Ovary (tissue), 9 donors: ENCODE results near the gene HOXA1. TPM values are rescaled to one million over a fixed set of nuclear protein-coding genes. Genes with fewer than 3 reads are reported as not detected.

Experiments used
- DNase-seq, 5 donors: peaks; one replicate each; pipeline ENCODE4 v3.0.0-alpha.2; 2019 to 2020
- H3K27ac ChIP-seq, 2 donors: fragments of 200-600 bp; one replicate each; pipeline versions ENCODE4 v1.5.1 to v1.8.0; 2019 to 2022
- H3K27me3 ChIP-seq: fragments of 200-600 bp; one replicate; pipeline ENCODE4 v1.8.0; 2022
- H3K36me3 ChIP-seq: fragments of 200-600 bp; sonication (generic); one replicate; pipeline ENCODE4 v1.5.1; 2019
- H3K4me1 ChIP-seq: one replicate; pipeline ENCODE4 v1.8.1; 2013; ENCODE audit warnings: mild to moderate bottlenecking, moderate library complexity; ENCODE audit not compliant: insufficient read depth
- H3K4me3 ChIP-seq: fragments of 200-600 bp; sonication (generic); one replicate; pipeline ENCODE4 v1.5.1; 2017
- H3K9me3 ChIP-seq, 2 donors: fragments of 200-600 bp in 1 of 2; sonication (generic) in 1 of 2; one replicate each; pipeline versions ENCODE4 v1.5.1 to v1.8.1; 2013 to 2019; ENCODE audit warnings: mild to moderate bottlenecking in 1 of 2, moderate library complexity in 1 of 2
- EP300 ChIP-seq: sonication (generic); formaldehyde crosslinking; IDR thresholded peaks from one replicate; pipeline ENCODE4 v1.6.1; 2017; ENCODE audit warnings: antibody characterized with exemption
- POLR2A ChIP-seq: fragments of 450-650 bp; IDR thresholded peaks from one replicate; pipeline ENCODE4 v1.6.1; 2017; ENCODE audit warnings: antibody characterized with exemption, mild to moderate bottlenecking, moderate library complexity
- whole genome bisulfite sequencing, 3 donors: extraction: QIAGEN DNeasy Blood & Tissue Kit in 1 of 3; methylation state at CpG; one replicate each; pipeline versions ENCODE4 v1.1.5 to v1.1.7; 2013 to 2017; 5-methylcytosine and 5-hydroxymethylcytosine counted together
- intact Hi-C, 4 donors: fragments of 100-400 bp; cut with DNase I; formaldehyde crosslinking; loops; one replicate each; pipeline versions ENCODE4 v1.11.0 to v1.15.1; 2022 to 2023
- polyA plus RNA-seq, 2 donors: library from polyadenylated mRNA; stranded (reverse); fragments of 200-250 nt in 1 of 2; fragments of 350-450 nt in 1 of 2; fragmentation: Illumina TruSeq in 1 of 2; extraction: RNeasy Lipid Tissue Mini Kit (QIAGEN cat#74804) in 1 of 2; gene quantifications; one replicate each; pipeline ENCODE4 v1.2.3, GENCODE V29; 2013 to 2014
- total RNA-seq, 7 donors: library from RNA; depleted of rRNA in 2 of 7; stranded (reverse); fragments of >200 nt in 2 of 7; fragmentation: NEBNext Ultra II Directional in 3 of 7; extraction: Animal tissue kit (Norgen Biotek cat#: 25700) in 3 of 7; gene quantifications; one replicate each; pipeline versions ENCODE4 v1.1.0 to v1.2.4, GENCODE V29; 2016 to 2023
- TF ChIP-seq, protein P1 (sequence below), 3 donors: fragments of 450-650 bp in 2 of 3; fragments of 200-600 bp in 1 of 3; IDR thresholded peaks; one replicate each; pipeline versions ENCODE4 v1.5.1 to v1.8.0; 2016 to 2022; ENCODE audit warnings: antibody characterized with exemption in 3 of 3, mild to moderate bottlenecking in 1 of 3
- donor health status: DM: no; HTN: no; CAD: no; lungs with moderate emphysema.
- donor health status: DM: no; HTN: no; CAD: no.
- donor health status: Bipolar disorder and iron deficiency.
- donor health status: DM: yes; HTN: yes; CAD: no.
- donor health status: DM: no; HTN: no; CAD: no.
- donor health status: DM: yes; HTN: yes; CAD: no.

Gene HOXA1
- total and polyA plus RNA-seq, 9 donors: 0.23 to 1.5 (median 0.62) TPM

- H3K9me3 ChIP-seq: no peaks in the 10 kb centered on the region
- 36 to 70% (median 42%) methylated on average over 1 of the region's 1 CpG for WGBS, 3 donors
- DNase-seq: no peak
- intact Hi-C loops: no loop called here
- H3K36me3 ChIP-seq: no peaks in the 10 kb centered on the region
- no peak overlapping the region for H3K4me3 ChIP-seq
- peaks cover 4% of the 10 kb centered on the region for H3K4me1 ChIP-seq
- H3K27me3 ChIP-seq: peaks cover 2% of the 10 kb centered on the region
- no peak overlapping the region for H3K27ac ChIP-seq
- TF ChIP-seq EP300 (no peak), POLR2A (no peak)
- TF ChIP-seq, protein P1, sequence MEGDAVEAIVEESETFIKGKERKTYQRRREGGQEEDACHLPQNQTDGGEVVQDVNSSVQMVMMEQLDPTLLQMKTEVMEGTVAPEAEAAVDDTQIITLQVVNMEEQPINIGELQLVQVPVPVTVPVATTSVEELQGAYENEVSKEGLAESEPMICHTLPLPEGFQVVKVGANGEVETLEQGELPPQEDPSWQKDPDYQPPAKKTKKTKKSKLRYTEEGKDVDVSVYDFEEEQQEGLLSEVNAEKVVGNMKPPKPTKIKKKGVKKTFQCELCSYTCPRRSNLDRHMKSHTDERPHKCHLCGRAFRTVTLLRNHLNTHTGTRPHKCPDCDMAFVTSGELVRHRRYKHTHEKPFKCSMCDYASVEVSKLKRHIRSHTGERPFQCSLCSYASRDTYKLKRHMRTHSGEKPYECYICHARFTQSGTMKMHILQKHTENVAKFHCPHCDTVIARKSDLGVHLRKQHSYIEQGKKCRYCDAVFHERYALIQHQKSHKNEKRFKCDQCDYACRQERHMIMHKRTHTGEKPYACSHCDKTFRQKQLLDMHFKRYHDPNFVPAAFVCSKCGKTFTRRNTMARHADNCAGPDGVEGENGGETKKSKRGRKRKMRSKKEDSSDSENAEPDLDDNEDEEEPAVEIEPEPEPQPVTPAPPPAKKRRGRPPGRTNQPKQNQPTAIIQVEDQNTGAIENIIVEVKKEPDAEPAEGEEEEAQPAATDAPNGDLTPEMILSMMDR (IDR thresholded peaks at IDR 0.05): no peak
These were observed 3.0 kb downstream of the HOXA1 start for GRCh38 chr7:27092819-27093110.

DNA sequence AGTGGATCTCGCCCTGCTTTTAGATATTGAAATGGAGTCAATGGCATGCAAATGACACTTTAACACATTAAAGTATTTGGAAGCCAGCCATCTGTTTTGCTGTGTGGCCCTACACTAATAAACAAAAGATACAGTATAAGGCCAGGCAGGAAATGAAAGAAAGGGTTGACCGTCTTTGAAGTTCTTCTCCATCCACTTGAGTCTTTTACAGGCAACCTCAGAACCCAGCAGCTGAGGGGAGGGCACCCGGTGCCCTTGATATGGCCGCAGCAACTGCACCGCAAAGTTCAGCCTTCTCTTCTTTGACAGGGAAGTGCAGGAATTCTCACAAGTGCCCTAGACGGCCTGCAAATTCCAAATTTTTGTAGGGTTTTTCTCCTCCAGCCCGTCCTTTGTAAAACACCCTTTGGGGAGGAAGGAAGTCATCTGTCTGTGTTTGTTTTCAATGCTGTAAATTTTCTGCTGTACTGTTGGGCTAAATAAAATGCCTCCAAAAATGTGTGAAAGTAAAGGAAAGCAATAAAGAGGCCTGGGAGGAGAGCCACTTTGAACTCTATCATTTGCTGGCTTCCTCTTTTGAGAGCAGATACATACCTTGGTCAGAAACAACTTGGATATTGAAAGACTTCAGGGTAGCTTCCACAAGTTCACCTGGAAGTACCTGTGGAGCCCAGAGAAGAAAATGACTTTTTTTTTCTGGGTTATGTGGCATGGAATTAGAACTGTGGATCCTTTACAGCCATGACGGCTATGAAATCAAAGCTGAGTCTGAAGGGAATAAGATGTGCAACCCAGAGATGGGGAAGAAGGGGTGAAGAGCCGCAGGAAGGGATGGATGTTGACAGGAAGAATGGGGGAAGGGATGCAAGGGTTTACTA is 3.6 kb downstream of the HOXA1 start:
- DNase-seq: no peak
- TF ChIP-seq POLR2A (no peak), EP300 (no peak)
- TF ChIP-seq, protein P1 (IDR thresholded peaks at IDR 0.05): no peak
- Histone ChIP-seq H3K9me3 (no peaks in the 10 kb centered on the region), H3K27ac (no peak overlapping the region), H3K27me3 (peaks cover 3% of the 10 kb centered on the region), H3K4me3 (no peak overlapping the region), H3K4me1 (peaks cover 3% of the 10 kb centered on the region), H3K36me3 (no peaks in the 10 kb centered on the region)
- 63 to 69% (median 67%) methylated on average over 9 of the region's 9 CpGs for WGBS, 3 donors
- intact Hi-C loops: no loop called here

DNA sequence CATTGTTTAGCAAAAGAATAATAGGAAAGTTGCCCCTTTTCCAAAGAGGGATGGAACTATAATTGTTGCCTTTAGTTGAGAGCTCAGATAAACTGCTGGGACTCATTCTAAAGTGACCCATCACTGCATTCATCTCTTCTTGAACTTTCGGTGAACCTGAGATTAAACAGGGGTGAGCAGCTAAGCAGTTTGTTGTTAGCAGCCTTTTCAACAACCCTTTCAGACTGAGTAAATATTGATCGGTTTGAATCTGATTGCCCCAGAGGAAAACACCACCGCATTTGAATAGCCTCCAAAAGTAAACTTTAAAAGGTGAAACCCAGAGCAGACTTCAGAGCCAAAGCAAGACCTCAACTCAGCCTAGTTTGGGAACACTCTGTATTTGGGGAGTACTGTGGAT is 4.7 kb downstream of the HOXA1 start:
- Histone ChIP-seq H3K36me3 (no peaks in the 10 kb centered on the region), H3K9me3 (no peaks in the 10 kb centered on the region), H3K27ac (no peak overlapping the region), H3K4me1 (peaks cover 2% of the 10 kb centered on the region), H3K27me3 (peaks cover 3% of the 10 kb centered on the region), H3K4me3 (no peak overlapping the region)
- no peak for DNase-seq
- TF ChIP-seq EP300 (no peak), POLR2A (no peak)
- TF ChIP-seq, protein P1 (IDR thresholded peaks at IDR 0.05): no peak
- intact Hi-C loops: no loop called here
- 17 to 32% (median 24%) methylated on average over 3 of the region's 3 CpGs for WGBS, 3 donors

- H3K4me1 ChIP-seq: no peaks in the 10 kb centered on the region
- no peak for DNase-seq
- intact Hi-C loops: no loop called here
- no peaks in the 10 kb centered on the region for H3K9me3 ChIP-seq
- H3K36me3 ChIP-seq: no peaks in the 10 kb centered on the region
- no peak overlapping the region for H3K27ac ChIP-seq
- 17 to 20% (median 18%) methylated on average over 63 to 68 of the region's 68 CpGs for WGBS, 3 donors
- TF ChIP-seq POLR2A: no peak
- TF ChIP-seq, protein P1 (IDR thresholded peaks at IDR 0.05): no peak
- TF ChIP-seq EP300: no peak
- no peak overlapping the region for H3K4me3 ChIP-seq
- H3K27me3 ChIP-seq: peaks cover 3% of the 10 kb centered on the region
These were observed 7.5 kb downstream of the HOXA1 start for GRCh38 chr7:27088002-27088922.
